ENCODE data around the gene MYH10.

The MYH10 gene

DNA sequence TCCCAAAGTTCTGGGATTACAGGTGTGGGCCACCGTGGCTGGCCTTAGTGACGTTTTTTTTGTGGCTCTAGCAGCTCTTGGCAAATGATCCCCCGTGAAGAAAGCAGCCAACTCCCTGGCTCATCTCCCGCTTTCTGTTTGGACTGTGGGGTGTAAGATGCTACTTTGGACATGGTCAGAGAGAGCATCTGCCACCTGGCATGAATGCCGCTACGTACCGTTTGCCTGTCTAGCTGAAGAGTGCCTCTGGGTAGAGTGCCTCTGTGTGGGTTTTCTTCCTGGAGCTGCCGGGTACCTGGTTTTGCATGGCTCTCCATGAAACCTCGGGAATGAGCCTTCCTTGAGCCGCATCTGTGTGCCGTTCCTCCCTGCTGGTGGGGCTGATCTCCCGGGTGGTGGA lies 160.6 kb downstream of the MYH10 start:
- no peak for DNase-seq

DNA sequence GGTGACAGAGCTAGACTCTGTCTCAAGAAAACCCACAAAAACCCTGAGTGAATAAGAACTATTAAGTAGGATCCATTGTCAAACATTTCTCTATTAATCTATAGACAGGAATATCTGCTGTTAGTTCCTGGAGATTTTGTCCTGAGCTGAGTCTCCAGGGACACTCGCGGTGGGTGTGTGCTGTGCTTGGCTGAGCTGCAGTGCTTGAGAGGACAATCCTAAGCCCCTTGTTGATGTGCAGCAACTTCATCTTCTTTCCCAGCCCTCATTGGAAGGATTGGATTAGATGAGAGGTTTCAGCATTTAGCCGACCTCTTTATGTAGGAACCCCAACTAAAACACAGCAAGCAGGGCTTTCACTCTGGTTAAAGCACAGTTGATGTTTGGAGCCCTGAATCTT lies 161.5 kb downstream of the MYH10 start:
- no peak for DNase-seq

DNA sequence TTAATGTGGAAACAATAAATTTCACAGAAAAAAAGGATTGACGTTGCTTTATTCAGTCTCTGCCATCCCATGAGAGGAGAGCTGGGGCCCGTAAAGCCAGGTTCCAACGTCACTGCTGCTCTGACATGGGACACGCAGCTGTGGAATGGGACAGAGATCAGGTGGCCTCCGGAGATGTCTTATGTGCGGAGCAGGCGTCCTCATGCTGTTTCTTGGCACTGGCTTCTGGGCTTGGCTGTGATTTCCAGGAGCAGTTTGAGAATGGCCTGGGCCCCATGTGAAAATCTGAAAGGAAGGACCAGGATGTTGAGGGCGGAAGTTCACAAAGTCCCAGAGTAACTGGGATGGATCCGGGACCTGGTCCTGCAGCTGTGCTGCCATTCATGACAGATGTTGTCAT lies 162.4 kb downstream of the MYH10 start:
- DNase-seq, result no peak

DNA sequence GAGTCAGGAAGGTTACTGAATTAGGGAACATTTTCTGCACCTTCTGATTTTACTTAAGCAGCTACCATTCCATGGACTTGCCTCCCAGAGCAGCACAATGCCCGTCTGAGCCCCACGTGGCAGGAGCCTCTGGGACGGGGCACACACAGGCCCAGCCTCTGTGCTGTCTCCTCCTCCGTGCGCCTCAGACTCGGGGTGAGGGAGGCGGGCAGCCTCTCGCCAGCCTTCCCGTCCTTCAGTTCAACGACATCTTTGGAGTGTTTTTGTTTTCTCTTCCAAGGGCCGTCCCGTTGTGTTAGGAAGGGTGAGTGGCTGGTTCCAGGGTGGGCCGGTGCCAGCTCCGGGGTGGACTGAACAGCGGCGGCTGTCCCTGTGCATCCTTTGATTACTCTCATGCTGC lies 163.0 kb downstream of the MYH10 start:
- no peak for DNase-seq

DNA sequence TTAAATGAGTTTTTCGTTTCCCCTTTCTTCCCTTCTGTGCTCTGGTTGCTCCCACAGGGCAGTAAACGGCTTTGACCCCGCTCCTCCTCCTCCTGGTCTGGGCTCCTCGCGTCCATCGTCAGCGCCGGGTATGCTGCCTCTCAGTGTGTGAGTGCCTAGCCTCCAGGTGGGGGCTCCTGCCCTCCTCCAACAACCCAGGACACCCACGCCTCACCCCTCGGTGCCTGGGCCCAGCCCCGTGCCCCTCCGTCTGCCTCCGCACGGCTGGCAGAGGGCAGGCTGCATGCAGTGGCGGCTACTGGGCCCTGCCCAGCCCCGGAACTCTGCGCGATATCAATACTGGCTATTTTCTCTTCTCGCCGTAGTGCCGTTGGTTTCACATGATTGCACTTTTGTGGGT lies 163.7 kb downstream of the MYH10 start:
- no peak for DNase-seq

DNA sequence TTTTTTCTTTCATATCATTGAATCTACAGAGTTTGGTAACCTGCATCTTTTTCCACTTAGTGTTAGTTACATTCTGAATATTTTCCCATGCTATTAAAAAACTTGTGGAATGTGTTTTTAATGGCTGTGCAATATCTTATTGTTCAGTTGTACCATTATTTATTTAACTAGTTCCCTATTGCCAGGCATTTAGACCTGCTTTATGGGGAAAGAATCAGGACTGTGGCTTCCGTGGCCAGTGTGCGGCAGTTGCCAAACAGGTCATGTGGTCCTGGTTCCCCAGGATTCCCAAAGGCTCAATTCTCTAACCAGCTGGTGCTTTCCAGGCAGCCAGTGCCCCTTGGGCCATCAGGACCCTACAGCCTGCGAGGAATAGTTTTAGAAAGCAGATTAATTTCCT lies 164.1 kb downstream of the MYH10 start:
- DNase-seq, result no peak

DNA sequence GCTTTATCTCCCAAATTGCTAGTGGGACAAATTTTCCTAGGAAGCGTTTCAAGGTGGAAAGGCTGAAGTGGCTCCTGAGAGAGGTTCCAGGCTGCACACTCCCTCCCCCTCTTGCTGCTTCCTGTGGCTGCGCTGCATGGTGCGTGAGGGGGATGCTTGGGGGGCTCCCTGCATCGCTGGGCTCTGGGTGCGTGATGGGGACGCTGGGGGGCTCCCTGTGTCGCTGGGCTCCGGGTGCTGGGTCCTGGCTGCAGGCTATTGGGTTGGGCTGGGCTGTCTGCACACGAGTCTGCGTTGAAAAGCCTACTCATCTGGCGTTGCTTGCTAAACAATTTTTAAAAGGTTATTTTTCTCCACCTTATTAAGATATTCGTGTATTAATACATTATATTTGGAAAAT lies 164.8 kb downstream of the MYH10 start:
- no peak for DNase-seq

DNA sequence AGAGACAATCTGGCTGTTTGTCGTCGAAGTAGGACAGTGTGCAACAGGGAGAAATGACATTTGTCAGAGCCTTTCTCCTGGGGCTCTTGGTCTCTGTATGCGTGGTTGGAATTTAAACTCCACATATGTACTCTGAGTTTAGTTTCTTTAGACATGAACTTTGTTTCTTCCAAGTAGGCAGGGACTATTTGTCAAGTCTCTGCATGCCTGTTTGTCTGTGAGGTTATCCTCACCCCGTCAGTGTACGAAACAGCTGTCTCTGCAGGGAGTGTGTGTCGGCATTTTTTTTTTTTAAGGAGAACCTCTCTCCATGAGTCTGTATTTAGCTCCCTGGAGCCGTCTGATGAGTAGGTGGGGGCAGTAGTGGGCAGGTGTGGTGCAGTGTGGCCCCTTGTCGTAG lies 165.2 kb downstream of the MYH10 start:
- DNase-seq, result no peak

DNA sequence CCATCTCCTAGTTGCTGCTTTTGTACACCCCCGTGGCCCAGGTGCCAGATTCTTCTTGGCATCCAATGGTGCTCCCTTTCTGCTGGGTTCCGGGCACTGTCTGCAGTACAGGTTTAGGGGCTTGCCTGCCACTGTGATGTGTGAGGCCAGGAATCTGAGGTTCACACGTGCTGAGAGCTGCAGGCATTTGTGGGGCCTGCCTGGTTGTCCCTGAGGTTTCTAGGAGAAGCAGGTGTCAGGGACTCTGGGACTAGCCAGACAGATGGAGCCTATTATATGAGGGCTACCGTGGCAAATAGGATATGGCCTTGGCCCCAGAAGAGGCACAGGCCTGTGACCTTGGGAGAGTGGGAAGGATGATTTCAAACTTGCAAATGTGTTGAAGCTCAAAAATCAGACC lies 165.6 kb downstream of the MYH10 start:
- DNase-seq, result no peak

DNA sequence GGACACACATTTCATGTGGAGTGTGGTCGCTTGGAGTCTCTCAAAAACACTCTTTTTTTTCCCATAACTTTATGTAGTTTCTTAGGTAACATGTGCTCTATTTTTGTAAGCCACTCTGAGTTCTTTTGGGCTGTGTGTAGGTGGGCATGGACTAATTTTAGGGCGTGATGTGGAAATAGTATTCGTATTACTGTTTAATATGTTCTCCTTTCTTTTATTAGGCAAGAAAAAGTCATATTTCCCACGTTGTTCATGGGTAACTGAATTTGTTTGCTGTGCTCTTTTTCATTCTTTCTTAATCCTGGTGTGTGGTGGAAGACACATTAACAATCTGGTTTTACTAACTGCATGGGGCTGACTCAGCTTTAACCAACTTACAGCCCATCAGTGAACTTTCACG lies 167.4 kb downstream of the MYH10 start:
- DNase-seq, result no peak

DNA sequence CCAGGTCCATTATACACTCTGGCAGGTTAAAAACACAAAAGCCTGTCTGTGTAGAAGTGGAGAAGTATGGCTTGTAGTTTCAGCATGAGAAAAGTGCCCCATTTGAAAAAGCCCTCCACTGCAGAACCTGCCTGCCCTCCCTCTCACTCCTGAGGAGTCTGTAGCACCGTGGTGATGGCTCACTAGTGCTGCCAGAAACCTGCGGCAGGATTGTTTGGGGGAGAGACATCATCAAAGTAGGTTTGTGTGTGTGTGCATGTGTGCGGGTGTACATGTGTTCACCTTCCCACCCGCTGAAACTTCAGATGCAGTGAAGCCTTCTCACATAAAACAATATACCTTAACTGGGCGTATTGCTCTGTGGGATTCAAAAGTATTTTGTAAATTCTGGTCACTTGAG lies 168.0 kb downstream of the MYH10 start:
- no peak for DNase-seq

DNA sequence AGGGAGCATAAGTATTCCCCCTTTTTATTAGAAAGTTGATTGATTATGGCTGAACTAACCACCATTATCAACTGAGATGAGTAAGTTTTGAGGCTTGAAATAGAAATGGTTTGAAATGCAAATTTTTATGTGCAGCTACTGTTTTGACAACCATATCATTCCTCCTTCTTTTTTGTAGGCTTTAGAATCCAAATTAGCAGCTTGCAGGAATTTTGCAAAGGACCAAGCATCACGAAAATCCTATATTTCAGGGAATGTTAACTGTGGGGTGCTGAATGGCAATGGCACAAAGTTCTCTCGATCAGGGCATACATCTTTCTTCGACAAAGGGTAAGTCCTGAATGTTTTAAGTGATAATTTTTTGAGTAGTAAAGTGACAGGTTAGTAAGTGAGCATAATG lies 170.7 kb downstream of the MYH10 start:
- DNase-seq, result no peak

DNA sequence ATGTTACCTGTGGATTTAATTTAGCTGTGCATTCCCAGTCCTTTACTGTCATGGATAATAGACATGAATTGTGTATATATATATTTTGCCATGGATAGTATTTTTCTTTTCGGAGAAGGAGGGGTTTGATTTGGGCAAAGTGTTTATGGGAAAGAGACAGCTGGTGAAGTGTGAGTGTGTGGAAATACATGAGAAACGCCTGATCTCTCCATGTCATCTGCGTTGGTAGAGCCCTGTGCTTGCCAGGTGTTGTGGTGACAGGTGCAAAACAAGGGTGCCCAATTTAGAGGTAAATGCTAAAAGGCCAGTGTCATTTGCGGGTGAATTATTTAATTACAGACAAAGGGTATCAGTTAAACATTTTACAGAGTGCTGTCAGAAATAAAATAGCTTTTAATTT lies 171.4 kb downstream of the MYH10 start:
- no peak for DNase-seq

DNA sequence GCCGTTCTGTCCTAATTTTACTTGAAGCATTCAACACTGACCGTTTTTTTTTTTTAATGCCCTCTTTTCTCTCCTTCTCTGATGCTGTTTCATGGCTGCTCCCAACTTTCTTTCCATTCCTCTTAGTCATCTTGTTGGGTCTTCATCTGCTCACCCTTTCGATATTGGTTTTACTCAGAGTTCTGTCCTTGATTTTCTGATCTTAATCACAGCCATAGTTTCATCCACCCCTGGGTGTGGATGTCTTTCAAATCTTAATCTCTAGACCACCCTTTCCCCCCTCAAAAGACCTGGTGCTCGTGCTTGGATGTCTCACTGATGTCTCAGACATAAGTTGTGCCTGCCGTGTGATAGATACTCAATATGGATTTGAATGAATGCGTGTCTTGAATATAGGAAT lies 172.4 kb downstream of the MYH10 start:
- no peak for DNase-seq

DNA sequence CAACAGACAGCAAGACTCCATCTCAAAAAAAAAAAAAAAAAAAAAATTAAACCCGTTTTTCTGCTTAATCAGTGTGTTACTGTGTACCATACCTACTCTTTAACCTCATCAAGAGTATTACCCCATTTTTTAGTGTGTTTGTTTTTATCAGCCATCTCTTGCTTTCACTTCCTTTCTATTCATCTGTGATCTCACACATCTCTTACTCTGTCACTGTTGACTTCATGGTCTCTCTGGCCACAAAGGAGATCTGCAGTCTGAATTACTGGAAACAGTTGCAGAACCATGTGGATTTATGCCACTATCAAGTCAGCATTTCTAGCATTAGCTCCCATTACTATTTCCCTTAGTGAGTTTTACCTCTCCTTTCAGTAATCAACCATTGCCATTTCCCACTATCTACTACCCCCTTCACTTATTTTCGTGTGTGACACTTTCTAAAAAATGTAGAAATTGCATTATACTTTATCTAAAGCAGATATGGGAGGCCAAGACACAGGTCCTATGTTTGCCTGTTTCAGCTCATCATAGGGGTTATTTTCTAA lies 174.8 kb downstream of the MYH10 start:
- no peak for DNase-seq

DNA sequence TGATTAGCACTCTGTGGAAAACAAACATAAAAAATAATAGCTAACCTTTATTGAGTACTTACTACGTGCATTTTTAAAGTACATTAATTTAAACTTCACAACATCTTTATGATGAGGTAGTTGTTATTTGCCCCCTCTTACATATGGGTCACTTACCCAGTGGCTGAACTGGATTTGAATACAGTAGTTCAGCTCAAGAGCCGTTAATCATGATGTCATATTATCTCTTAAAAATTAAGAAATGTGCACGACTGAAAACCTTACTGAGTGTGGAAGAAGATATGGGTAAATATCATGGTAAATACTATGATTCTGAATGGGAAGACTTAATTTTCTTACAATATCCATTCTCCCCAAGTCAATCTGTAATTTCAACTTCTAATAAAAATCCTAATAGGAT lies 177.2 kb downstream of the MYH10 start:
- no peak for DNase-seq

DNA sequence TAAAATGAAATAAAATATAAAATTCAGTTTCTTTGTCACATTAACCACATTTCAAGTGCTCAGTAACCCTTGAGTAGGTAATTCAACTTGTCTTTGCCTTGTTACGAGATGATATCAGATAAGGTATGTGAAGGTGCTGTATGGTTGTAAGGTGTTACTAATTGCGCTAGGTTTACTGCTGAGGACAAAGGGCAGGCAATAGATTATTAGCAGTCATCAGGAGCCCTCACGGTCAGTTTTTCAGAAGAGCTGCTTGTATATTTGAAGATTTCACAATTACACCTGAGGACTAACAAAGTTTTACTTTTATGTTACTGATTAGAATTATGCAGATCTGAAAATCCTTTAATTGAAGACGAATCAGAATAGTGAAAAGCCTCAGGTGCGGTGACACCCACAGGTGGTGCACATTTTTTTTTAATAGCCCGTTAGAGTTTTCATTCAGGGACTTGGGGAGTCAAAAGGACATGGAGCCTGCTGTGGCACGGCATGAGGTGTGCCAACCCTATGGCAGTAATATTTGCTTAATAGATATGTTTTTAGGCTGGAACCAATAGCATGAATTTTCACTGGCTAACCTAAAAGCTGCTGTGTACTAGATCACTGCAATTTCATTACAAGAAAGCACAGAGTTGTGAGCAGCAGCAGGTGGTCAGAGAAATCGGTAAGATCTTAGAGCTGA lies 178.5 kb downstream of the MYH10 start:
- no peak for DNase-seq

DNA sequence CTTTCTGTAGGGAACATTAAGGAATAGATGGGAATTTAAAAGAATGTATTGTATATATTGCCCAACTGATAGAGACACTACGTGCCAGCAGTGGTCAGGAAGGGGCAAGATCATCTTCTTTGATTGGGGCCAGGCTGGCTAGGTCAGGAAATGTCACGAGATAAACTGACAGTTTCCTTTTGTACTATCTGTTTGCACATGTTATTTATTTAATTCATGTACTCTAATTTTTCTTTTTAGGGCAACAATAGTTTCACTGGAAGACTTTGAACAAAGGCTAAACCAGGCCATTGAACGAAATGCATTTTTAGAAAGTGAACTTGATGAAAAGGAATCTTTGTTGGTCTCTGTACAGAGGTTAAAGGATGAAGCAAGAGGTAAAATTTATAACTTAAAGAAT lies 182.2 kb downstream of the MYH10 start:
- no peak for DNase-seq

DNA sequence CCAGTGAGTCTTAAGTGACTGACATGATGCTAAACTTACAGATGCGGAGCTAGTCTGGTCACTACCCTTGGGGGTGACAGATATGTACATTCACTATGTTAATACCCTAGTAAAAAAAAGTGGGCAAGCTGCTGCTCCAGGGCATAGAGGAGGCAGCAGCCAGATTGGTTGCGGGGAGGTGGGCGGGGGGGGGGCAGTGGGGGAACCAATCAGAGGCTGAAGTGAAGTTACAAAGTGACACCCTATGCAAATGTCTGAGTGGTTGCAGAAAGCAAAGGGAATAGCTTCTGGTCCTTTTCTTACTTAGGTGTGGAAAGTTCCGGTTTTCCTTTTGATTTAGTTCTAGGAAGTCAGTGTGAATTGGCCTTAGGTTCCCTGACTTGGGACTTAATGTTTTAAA lies 182.7 kb downstream of the MYH10 start:
- DNase-seq, result no peak

DNA sequence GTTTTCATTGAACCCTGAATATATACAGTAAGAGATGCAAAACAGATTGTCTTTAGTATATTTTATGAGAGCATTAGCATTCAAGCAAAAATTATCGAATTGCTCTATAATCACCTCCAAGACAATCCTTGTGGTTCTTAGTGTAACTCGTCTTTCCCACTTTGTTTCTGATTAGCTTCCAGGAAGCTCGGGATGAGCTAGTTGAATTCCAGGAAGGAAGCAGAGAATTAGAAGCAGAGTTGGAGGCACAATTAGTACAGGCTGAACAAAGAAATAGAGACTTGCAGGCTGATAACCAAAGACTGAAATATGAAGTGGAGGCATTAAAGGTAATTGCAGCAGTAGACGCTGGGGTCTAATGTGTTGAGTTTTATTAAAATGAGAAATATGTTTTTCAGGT lies 185.0 kb downstream of the MYH10 start:
- DNase-seq, result no peak

DNA sequence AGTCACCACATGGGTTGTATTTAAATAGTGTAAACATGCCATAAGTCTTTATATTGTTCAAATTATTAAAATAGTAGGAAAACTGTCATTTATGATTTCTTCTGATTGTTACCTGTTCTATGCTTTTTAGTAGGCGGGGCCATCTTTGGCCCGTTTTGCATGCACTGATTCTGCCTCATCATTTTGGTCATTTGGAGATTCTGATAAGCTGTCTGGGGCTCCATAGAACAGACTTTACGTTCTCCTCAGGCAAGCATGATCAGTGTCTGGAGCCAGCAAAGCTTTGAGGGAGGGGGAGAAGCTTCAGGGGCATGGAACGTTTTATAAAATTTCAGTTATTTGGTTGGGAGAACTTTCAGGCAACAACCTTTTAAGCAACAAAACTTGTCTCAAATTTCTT lies 186.0 kb downstream of the MYH10 start:
- no peak for DNase-seq

DNA sequence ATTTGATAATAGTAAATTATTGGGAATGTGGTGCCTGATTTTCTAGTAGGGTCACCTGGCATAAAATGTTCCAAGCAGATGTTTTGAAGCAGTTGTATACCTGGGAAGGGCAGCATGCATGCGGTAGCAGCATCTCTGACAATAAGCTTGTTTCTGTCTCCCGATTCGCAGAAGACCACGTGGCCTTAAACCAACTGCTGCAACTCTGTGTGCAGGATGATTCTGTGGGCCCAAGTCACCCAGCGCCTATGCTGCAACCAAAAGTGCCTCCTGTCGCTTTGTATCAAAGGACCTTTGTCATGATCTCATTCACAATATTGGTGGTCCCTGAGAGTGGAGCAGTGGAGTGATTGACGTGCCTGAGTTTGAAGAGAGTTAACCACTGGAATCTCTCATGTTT lies 186.8 kb downstream of the MYH10 start:
- no peak for DNase-seq

DNA sequence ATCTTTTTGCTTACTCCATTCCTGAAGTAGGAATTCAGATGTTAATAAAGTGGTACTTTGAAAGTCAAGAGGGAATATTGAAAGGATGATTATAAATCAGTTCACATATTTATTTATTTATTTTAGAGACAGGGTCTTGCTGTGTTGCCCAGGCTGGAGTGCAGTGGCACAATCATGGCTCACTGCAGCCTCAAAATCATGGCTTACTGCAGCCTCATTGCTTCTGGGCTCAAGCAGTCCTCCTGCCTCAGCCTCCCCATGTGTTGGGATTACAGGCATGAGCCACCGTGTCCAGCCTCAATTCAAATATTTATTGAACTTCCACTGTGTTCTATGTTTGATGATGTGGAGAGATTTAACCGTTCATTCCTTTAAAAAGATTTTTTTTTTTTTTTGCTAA lies 188.2 kb downstream of the MYH10 start:
- no peak for DNase-seq

DNA sequence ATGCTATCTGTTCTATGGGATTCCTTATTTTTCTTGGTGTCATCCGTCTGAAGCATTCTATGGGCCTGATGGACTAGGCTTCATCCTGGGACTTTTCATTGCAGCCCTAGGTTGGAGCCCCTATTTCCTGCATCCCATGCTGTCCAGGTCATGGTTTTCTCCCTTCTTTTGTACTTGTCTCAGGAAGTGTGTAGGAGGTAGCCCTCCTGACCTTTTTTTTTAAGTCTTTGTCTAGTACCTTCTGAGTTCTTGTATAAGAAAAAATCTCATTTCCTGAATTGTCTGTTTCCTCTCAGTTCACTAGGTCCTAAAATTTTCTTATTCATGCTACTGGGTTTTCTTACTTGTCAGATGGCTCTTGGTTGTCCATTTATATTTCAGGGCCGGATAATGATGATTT lies 188.8 kb downstream of the MYH10 start:
- no peak for DNase-seq

DNA sequence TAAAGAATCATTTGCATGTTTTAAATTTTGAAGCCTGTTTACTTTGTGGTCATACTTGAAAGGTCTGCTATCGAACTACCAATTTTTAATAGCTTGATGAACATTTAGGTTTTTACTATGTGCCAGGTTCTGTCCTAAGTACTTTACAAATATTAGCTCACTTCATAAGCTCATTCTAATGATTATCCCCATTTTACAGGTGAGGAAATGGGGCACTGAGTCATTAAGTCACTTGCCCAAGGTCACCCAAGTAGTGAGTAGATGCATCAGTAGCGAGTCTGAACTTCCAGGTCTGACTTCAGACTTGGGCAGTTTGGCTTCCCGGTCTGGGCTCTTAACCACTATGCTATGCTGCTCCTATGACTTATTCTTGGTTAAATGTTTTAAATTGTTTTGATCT lies 190.8 kb downstream of the MYH10 start:
- no peak for DNase-seq

DNA sequence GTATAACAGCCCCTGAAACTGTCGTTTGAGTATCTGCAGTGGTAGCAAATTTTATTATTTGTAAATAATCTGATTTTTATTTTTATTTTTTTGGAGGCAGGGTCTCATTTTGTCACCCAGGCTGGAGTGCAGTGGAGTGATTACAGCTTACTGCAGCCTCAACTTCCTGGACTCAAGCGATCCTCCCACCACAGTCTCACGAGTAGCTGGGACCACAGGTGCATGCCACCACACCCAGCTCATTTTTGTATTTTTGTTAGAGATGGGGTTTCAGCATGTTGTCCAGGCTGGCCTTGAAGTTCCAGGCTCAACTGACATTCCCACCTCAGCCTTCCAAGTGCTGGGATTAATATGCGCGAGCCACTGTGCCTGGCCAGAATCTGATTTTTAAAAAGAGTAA lies 192.1 kb downstream of the MYH10 start:
- no peak for DNase-seq

Measured in stimulated activated CD4-positive, alpha-beta T cell treated with anti-CD3 and anti-CD28 coated beads, Interleukin-2, amount 100 ng/mL, for 24 hours (primary cell).